Measurements from ENCODE around the gene RLN1. TPM values are rescaled to one million over a fixed set of nuclear protein-coding genes. Genes with fewer than 3 reads are reported as not detected.
"Not testable (repeated sequence)": the region's sequence is repeated elsewhere in the genome, so short reads cannot be mapped to it uniquely, and the experiment has no call there.

Gene RLN1
- total RNA-seq, 4 donors from 2014 or later: 0.30 TPM; not detected in 3

DNA sequence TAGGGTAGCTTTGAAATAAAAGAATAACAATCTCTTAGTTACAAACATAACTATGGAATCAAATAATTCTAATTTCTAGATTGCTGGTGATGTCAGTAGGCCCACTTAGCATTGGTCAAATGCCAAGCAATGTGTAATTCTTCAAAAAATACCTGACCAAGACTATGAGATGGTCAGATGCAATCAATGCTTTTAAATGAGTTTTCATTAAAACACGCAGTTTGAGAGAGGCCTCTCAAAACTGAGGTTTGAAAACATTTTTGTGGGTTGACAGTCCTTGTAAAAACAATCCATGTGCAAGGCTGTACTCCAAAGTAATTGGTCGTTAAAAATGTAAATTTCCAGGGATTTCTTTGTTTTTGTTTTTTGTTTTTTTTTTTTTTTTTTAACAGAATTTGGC lies 33.9 kb downstream of the RLN1 start:
- 80 to 85% methylated on average over 2 of the region's 2 CpGs for WGBS, 2 donors
- TF ChIP-seq, protein P1, sequence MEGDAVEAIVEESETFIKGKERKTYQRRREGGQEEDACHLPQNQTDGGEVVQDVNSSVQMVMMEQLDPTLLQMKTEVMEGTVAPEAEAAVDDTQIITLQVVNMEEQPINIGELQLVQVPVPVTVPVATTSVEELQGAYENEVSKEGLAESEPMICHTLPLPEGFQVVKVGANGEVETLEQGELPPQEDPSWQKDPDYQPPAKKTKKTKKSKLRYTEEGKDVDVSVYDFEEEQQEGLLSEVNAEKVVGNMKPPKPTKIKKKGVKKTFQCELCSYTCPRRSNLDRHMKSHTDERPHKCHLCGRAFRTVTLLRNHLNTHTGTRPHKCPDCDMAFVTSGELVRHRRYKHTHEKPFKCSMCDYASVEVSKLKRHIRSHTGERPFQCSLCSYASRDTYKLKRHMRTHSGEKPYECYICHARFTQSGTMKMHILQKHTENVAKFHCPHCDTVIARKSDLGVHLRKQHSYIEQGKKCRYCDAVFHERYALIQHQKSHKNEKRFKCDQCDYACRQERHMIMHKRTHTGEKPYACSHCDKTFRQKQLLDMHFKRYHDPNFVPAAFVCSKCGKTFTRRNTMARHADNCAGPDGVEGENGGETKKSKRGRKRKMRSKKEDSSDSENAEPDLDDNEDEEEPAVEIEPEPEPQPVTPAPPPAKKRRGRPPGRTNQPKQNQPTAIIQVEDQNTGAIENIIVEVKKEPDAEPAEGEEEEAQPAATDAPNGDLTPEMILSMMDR (IDR thresholded peaks at IDR 0.05): no peak
- TF ChIP-seq POLR2A (IDR thresholded peaks at IDR 0.05): no peak
- intact Hi-C loops (cut with DNase I; ENCODE audit: low total_unique reads): no loop called here

GRCh38 chr9:5303840-5304795 lies 35.6 kb downstream of the RLN1 start, which contains the start of gene RLN2:
RLN2 (minus strand) TSS chr9:5304716; CDS start chr9:5304580, 136 bp downstream.
- DNase-seq (ENCODE audit: low spot score in 2 of 2); H3K4me3 ChIP-seq (ENCODE audit: low read depth, poor library complexity, severe bottlenecking); intact Hi-C loops (cut with DNase I; ENCODE audit: low total_unique reads): not testable (repeated sequence)
- WGBS, 2 donors: 29 to 32% methylated on average over 8 to 15 of the region's 50 CpGs

More for the DNA sequence above, 33.9 kb downstream of the RLN1 start:
- no peak for DNase-seq (ENCODE audit: low spot score in 2 of 2)
- no peak overlapping the region for H3K4me3 ChIP-seq (ENCODE audit: low read depth, poor library complexity, severe bottlenecking)

GRCh38 chr9:5301544-5301943 lies 38.1 kb downstream of the RLN1 start:
- DNase-seq (ENCODE audit: low spot score in 2 of 2): no peak
- intact Hi-C loops (cut with DNase I; ENCODE audit: low total_unique reads): no loop called here
- H3K4me3 ChIP-seq (ENCODE audit: low read depth, poor library complexity, severe bottlenecking): no peak overlapping the region
- WGBS, 2 donors: 63 to 66% methylated on average over 4 of the region's 4 CpGs
- TF ChIP-seq, protein P1 (IDR thresholded peaks at IDR 0.05): no peak
- TF ChIP-seq POLR2A (IDR thresholded peaks at IDR 0.05): no peak

DNA sequence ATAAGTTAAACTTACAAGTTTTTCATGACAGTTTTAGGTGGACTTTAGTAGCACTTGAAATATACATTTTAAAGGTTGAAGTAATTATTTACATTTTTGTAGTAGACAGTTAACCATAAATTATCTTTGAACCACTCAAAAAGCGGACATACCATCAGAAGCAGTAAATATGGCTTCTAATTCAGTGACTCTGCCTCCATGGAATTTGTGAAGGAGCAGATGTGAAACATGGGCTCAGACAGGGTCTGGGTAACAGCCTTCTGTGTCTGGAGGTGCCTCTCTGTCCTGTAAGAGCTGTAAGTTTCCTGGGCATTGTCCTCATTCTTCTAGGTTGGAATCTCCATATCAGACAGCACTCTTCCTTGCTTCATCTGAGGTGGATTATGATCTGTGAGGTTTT lies 47.5 kb downstream of the RLN1 start:
- no peak overlapping the region for H3K4me3 ChIP-seq (ENCODE audit: low read depth, poor library complexity, severe bottlenecking)
- WGBS, 2 donors: 78 to 88% methylated on average over 1 of the region's 1 CpG
- no peak for TF ChIP-seq POLR2A (IDR thresholded peaks at IDR 0.05)
- TF ChIP-seq, protein P1 (IDR thresholded peaks at IDR 0.05): no peak
- no peak for DNase-seq (ENCODE audit: low spot score in 2 of 2)
- intact Hi-C loops (cut with DNase I; ENCODE audit: low total_unique reads): no loop called here

DNA sequence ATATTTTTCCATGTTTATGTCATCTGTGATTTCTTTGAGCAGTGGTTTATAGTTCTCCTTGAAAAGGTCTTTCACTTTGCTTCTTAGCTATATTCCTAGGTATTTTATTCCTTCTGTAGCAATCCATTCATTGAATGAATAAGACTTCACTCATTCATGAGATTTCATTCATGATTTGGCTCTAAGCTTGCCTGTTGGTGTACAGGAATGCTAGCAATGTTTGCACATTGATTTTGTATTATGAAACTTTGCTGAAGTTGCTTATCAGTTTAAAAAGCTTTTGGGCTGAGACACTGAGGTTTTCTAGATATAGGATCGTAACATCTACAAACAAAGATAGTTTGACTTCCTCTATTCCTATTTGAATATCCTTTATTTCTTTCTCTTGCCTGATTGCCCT lies 51.1 kb downstream of the RLN1 start:
- no peak for DNase-seq (ENCODE audit: low spot score in 2 of 2)
- TF ChIP-seq, protein P1 (IDR thresholded peaks at IDR 0.05): no peak
- intact Hi-C loops (cut with DNase I; ENCODE audit: low total_unique reads): no loop called here
- H3K4me3 ChIP-seq (ENCODE audit: low read depth, poor library complexity, severe bottlenecking): no peak overlapping the region
- 0 to 80% methylated on average over 1 of the region's 1 CpG for WGBS, 2 donors

- intact Hi-C loops (cut with DNase I; ENCODE audit: low total_unique reads): no loop called here
- no peak for DNase-seq (ENCODE audit: low spot score in 2 of 2)
- TF ChIP-seq, protein P1 (IDR thresholded peaks at IDR 0.05): no peak
- no peak for TF ChIP-seq POLR2A (IDR thresholded peaks at IDR 0.05)
- no peak overlapping the region for H3K4me3 ChIP-seq (ENCODE audit: low read depth, poor library complexity, severe bottlenecking)
Measured at GRCh38 chr9:5286262-5286661, 53.4 kb downstream of the RLN1 start.

Other genes starting within 250 kb of the RLN1 start
- not detected for gene INSL6, start 154.2 kb downstream of the RLN1 start, total RNA-seq
- not detected for gene INSL4, start 108.5 kb downstream of the RLN1 start, total RNA-seq
- not detected for gene RLN2, start 35.2 kb downstream of the RLN1 start, total RNA-seq
- 10 to 100 TPM in 2 of 4 donors, 1 to 10 TPM in 2; 6.1 to 15.3 (median 9.1) TPM for gene PLGRKT, start 98.0 kb upstream of the RLN1 start, total RNA-seq
- gene CD274, start 110.7 kb upstream of the RLN1 start, total RNA-seq: 1 to 10 TPM in 1 of 4 donors, under 1 TPM in 3; 0.08 to 1.5 (median 0.50) TPM
- gene PDCD1LG2, start 170.7 kb upstream of the RLN1 start, total RNA-seq: 1 to 10 TPM in 2 of 4 donors, under 1 TPM in 1, not detected in 1; 0.63 to 2.5 (median 1.3) TPM

All from lower leg skin (tissue), 4 donors.